Smooth muscle cell (in vitro differentiated cells): ENCODE data around the gene ZDHHC8. TPM values are rescaled to one million over a fixed set of nuclear protein-coding genes. Genes with fewer than 3 reads are reported as not detected.
A peak's percentile ranks its signal among the peaks of the same experiment; 100 is the strongest.

Experiments used
- DNase-seq: peaks from one replicate; lab custom pipeline; 2025; ENCODE audit not compliant: unreplicated experiment; lab: John Stamatoyannopoulos, UW
- H2AFZ ChIP-seq: fragments of 200-600 bp; sonication (generic); 2 replicates; pipeline ENCODE4 v1.6.0; 2016; ENCODE audit warnings: antibody characterized with exemption, low read depth, mild to moderate bottlenecking
- H3F3A ChIP-seq: fragments of 200-600 bp; sonication (generic); 2 replicates; pipeline ENCODE4 v1.6.0; 2017; ENCODE audit warnings: antibody characterized with exemption, low read depth
- H3K27ac ChIP-seq: fragments of 200-600 bp; sonication (generic); 2 replicates; pipeline ENCODE4 v1.5.1; 2016; ENCODE audit warnings: low read depth, mild to moderate bottlenecking
- H3K27me3 ChIP-seq: fragments of 200-600 bp; sonication (generic); 2 replicates; pipeline ENCODE4 v1.6.1; 2016; ENCODE audit warnings: low read depth, mild to moderate bottlenecking
- H3K36me3 ChIP-seq: fragments of 200-600 bp; sonication (generic); 2 replicates; pipeline ENCODE4 v1.5.1; 2016; ENCODE audit warnings: low read depth
- H3K4me1 ChIP-seq: fragments of 200-600 bp; sonication (generic); 2 replicates; pipeline ENCODE4 v1.5.1; 2016; ENCODE audit warnings: low read depth
- H3K4me2 ChIP-seq: fragments of 200-600 bp; sonication (generic); 2 replicates; pipeline ENCODE4 v1.6.0; 2016; ENCODE audit warnings: mild to moderate bottlenecking
- H3K4me3 ChIP-seq: fragments of 200-600 bp; sonication (generic); 2 replicates; pipeline ENCODE4 v1.5.1; 2016; ENCODE audit warnings: mild to moderate bottlenecking
- H3K79me2 ChIP-seq: fragments of 200-600 bp; sonication (generic); 2 replicates; pipeline ENCODE4 v1.6.0; 2016; ENCODE audit warnings: low read depth, mild to moderate bottlenecking
- H3K9ac ChIP-seq: fragments of 200-600 bp; sonication (generic); 2 replicates; pipeline ENCODE4 v1.6.0; 2016; ENCODE audit warnings: low read depth
- H3K9me3 ChIP-seq: fragments of 200-600 bp; sonication (generic); replicated peaks from 2 replicates; pipeline ENCODE4 v1.5.1; 2016; ENCODE audit warnings: low read depth
- H4K20me1 ChIP-seq: fragments of 200-600 bp; sonication (generic); 2 replicates; pipeline ENCODE4 v1.6.0; 2016; ENCODE audit warnings: low read depth
- CTCF ChIP-seq: fragments of 200-600 bp; sonication (generic); IDR thresholded peaks from 2 replicates; pipeline ENCODE4 v1.5.1; 2017; ENCODE audit warnings: borderline replicate concordance, mild to moderate bottlenecking, antibody characterized with exemption; ENCODE audit not compliant: insufficient read depth, poor library complexity, severe bottlenecking
- WGBS: methylation state at CpG from one replicate; pipeline ENCODE4 v1.1.7; 2016; ENCODE audit warnings: low lambda C conversion rate; 5-methylcytosine and 5-hydroxymethylcytosine counted together
- polyA plus RNA-seq: library from polyadenylated mRNA; unstranded; fragments of >200 nt; fragmentation: Nextera tagmentation; extraction: Ambion mirVana; gene quantifications from 2 replicates; pipeline ENCODE4 v1.2.1, GENCODE V29; 2016
- total RNA-seq: library from RNA; depleted of rRNA; stranded (reverse); fragments of >200 nt; gene quantifications from 2 replicates; pipeline ENCODE4 v1.2.3, GENCODE V29; 2014

ZDHHC8 gene
- total and polyA plus RNA-seq, 2 experiments from 2014 or later, result 12.7 to 53.9 TPM

- peak overlapping the region; percentile 76 for H3K27ac ChIP-seq
- H3F3A ChIP-seq, result no peaks in the 10 kb centered on the region
- no peak overlapping the region for H3K4me3 ChIP-seq
- no peak for TF ChIP-seq CTCF
- no peaks in the 10 kb centered on the region for H3K4me1 ChIP-seq
- peak overlapping the region; percentile 51 for H3K4me2 ChIP-seq
- H3K27me3 ChIP-seq, result no peaks in the 10 kb centered on the region
- H3K36me3 ChIP-seq, result no peaks in the 10 kb centered on the region
- no peak overlapping the region for H2AFZ ChIP-seq
- peaks cover 70% of the 10 kb centered on the region for H4K20me1 ChIP-seq
- H3K79me2 ChIP-seq, result peaks cover 13% of the 10 kb centered on the region
- WGBS, result 72% methylated on average over 16 of the region's 22 CpGs
- DNase-seq, result no peak
- H3K9me3 ChIP-seq, result no peaks in the 10 kb centered on the region
- H3K9ac ChIP-seq, result no peak overlapping the region
Measured at GRCh38 chr22:20141186-20142077, 9.8 kb downstream of the ZDHHC8 start.

GRCh38 chr22:20142711-20143621 is 11.4 kb downstream of the ZDHHC8 start:
- WGBS, result 97% methylated on average over 55 of the region's 65 CpGs
- no peak overlapping the region for H3K27ac ChIP-seq
- H3K79me2 ChIP-seq, result no peaks in the 10 kb centered on the region
- no peak overlapping the region for H2AFZ ChIP-seq
- peaks cover 59% of the 10 kb centered on the region for H4K20me1 ChIP-seq
- no peak overlapping the region for H3K9ac ChIP-seq
- no peaks in the 10 kb centered on the region for H3K36me3 ChIP-seq
- no peak overlapping the region for H3K4me3 ChIP-seq
- H3K9me3 ChIP-seq, result no peaks in the 10 kb centered on the region
- H3F3A ChIP-seq, result no peaks in the 10 kb centered on the region
- H3K4me2 ChIP-seq, result no peak overlapping the region
- TF ChIP-seq CTCF, result no peak
- no peak for DNase-seq
- H3K27me3 ChIP-seq, result no peaks in the 10 kb centered on the region
- H3K4me1 ChIP-seq, result no peaks in the 10 kb centered on the region

GRCh38 chr22:20143883-20144665 is 12.5 kb downstream of the ZDHHC8 start:
- peaks cover 48% of the 10 kb centered on the region for H4K20me1 ChIP-seq
- no peak for DNase-seq
- no peak overlapping the region for H3K9ac ChIP-seq
- TF ChIP-seq CTCF, result no peak
- WGBS, result 96% methylated on average over 18 of the region's 19 CpGs
- no peak overlapping the region for H2AFZ ChIP-seq
- H3K9me3 ChIP-seq, result no peaks in the 10 kb centered on the region
- no peaks in the 10 kb centered on the region for H3K36me3 ChIP-seq
- H3K4me2 ChIP-seq, result no peak overlapping the region
- H3K4me3 ChIP-seq, result no peak overlapping the region
- H3K79me2 ChIP-seq, result no peaks in the 10 kb centered on the region
- H3K4me1 ChIP-seq, result no peaks in the 10 kb centered on the region
- no peaks in the 10 kb centered on the region for H3F3A ChIP-seq
- no peak overlapping the region for H3K27ac ChIP-seq
- H3K27me3 ChIP-seq, result no peaks in the 10 kb centered on the region
